Erythroblast (primary cell): ENCODE measurements around the gene NUDT22.
A peak's percentile ranks its signal among the peaks of the same experiment; 100 is the strongest.
"Not testable (repeated sequence)": the region's sequence is repeated elsewhere in the genome, so short reads cannot be mapped to it uniquely, and the experiment has no call there.

Source experiments
- DNase-seq, 2 experiments: peaks; one replicate each; lab custom pipeline; 2025; lab: John Stamatoyannopoulos, UW
- GATA1 ChIP-seq: IDR thresholded peaks from 2 replicates; pipeline ENCODE4 v1.6.1; 2011; ENCODE audit warnings: low read depth, mild to moderate bottlenecking, control low read depth, low read length, moderate library complexity
- POLR2A ChIP-seq: IDR thresholded peaks from 2 replicates; pipeline ENCODE4 v1.6.1; 2011; ENCODE audit warnings: mild to moderate bottlenecking, low read length

NUDT22 gene

GRCh38 chr11:64238076-64238475 lies 12.0 kb downstream of the NUDT22 start:
- TF ChIP-seq GATA1 (no peak), POLR2A (no peak)
- DNase-seq: no peak

GRCh38 chr11:64238999-64239398 lies 12.9 kb downstream of the NUDT22 start:
- no peak for DNase-seq
- TF ChIP-seq POLR2A (no peak), GATA1 (no peak)

GRCh38 chr11:64239662-64240434 lies 13.8 kb downstream of the NUDT22 start:
- DNase-seq: peak in 1 of 2 experiments; percentile 52
- no peak for TF ChIP-seq GATA1
- TF ChIP-seq POLR2A: no peak

GRCh38 chr11:64240435-64241240 lies 14.6 kb downstream of the NUDT22 start, which contains the start of gene FKBP2:
Gene FKBP2, plus strand, starts transcription at chr11:64241095. Its CDS starts 1,293 bp downstream, at chr11:64242388.
- TF ChIP-seq GATA1: no peak
- peak; percentile 96 for TF ChIP-seq POLR2A
- DNase-seq: peak; percentile 99

- DNase-seq: peak; percentile 99 to 100
- TF ChIP-seq POLR2A (no peak), GATA1 (no peak)
Observed at GRCh38 chr11:64241241-64241490, 15.1 kb downstream of the NUDT22 start.

GRCh38 chr11:64241491-64242374 lies 15.7 kb downstream of the NUDT22 start:
- peak; percentile 77 for DNase-seq
- TF ChIP-seq POLR2A (no peak), GATA1 (no peak)

- TF ChIP-seq GATA1 (no peak), POLR2A (no peak)
- DNase-seq: no peak
Observed at GRCh38 chr11:64243236-64243854, 17.3 kb downstream of the NUDT22 start.

- no peak for DNase-seq
- TF ChIP-seq POLR2A (no peak), GATA1 (no peak)
Observed at GRCh38 chr11:64244107-64244506, 18.0 kb downstream of the NUDT22 start.

GRCh38 chr11:64244966-64245365 lies 18.9 kb downstream of the NUDT22 start:
- no peak for DNase-seq

GRCh38 chr11:64245401-64245796 lies 19.3 kb downstream of the NUDT22 start:
- TF ChIP-seq POLR2A: no peak
- no peak for TF ChIP-seq GATA1
- no peak for DNase-seq

More at GRCh38 chr11:64244966-64245365, 18.9 kb downstream of the NUDT22 start:
- TF ChIP-seq POLR2A: no peak
- TF ChIP-seq GATA1: no peak

- TF ChIP-seq GATA1 (no peak), POLR2A (peak; percentile 54)
- peak; percentile 81 for DNase-seq
Observed at GRCh38 chr11:64245797-64246620, 19.9 kb downstream of the NUDT22 start.

- not testable (repeated sequence) for DNase-seq
Observed at GRCh38 chr11:64246621-64246870, 20.5 kb downstream of the NUDT22 start.

GRCh38 chr11:64246871-64247728 lies 21.0 kb downstream of the NUDT22 start, which contains the start of gene PPP1R14B:
Gene PPP1R14B, minus strand, starts transcription at chr11:64246943. Its CDS starts 270 bp downstream, at chr11:64246673.
- peak; percentile 87 to 90 for DNase-seq

More at GRCh38 chr11:64246871-64247728, 21.0 kb downstream of the NUDT22 start, which contains the start of gene PPP1R14B:
- TF ChIP-seq POLR2A (peak; percentile 62), GATA1 (no peak)
